Measurements from ENCODE around the gene GNPTG.

Gene GNPTG

GRCh38 chr16:1342526-1343427, 9.0 kb upstream of the GNPTG start:
- 0% methylated on average over 41 of the region's 49 CpGs for WGBS (ENCODE audit: insufficient coverage)
- Histone ChIP-seq H3K27me3 (replicated peaks in 2 of 5; ENCODE audit: control insufficient read depth in 4 of 5, insufficient read depth in 5 of 5, low read length in 4 of 5) (no peaks in the 10 kb centered on the region), H3K9me3 (ENCODE audit: control extremely low read depth in 1 of 5, control insufficient read depth in 4 of 5, insufficient read depth in 2 of 5, low read depth in 1 of 5, low read length in 4 of 5) (no peaks in the 10 kb centered on the region), H3K4me1 (ENCODE audit: control extremely low read depth in 1 of 4, control insufficient read depth in 4 of 4, insufficient read depth in 4 of 4, low read length in 3 of 4) (peaks cover 0 to 24% (median 19%) of the 10 kb centered on the region in 4 experiments), H3K27ac (ENCODE audit: insufficient read depth in 1 of 2, low read depth in 1 of 2, low read length in 2 of 2, poor library complexity in 1 of 2, severe bottlenecking in 2 of 2) (no peak overlapping the region), H3K36me3 (ENCODE audit: control insufficient read depth in 4 of 4, insufficient read depth in 4 of 4, low read length in 3 of 4) (peaks cover 0 to 3% (median 1%) of the 10 kb centered on the region in 4 experiments), H3K4me3 (ENCODE audit: control insufficient read depth in 1 of 7, extremely low read depth in 1 of 7, insufficient read depth in 4 of 7, low read depth in 2 of 7, low read length in 6 of 7) (peak overlapping the region in 5 of 7 experiments; percentile 26 to 63 (median 51))
- ChIA-PET POLR2A (interaction anchor here (0.6 to 1.2 kb wide), 6 partner anchors 10 to 233 kb away, joined by 3 to 5 read pairs (median 3); partner anchors contain the start of gene BAIAP3), CTCF (interaction anchor here (0.6 to 1.7 kb wide), 5 partner anchors 10 to 81 kb away, joined by 3 to 7 read pairs (median 4); no protein-coding TSS in a partner anchor)
- peak; percentile 96 to 99 (median 98) for DNase-seq

DNA sequence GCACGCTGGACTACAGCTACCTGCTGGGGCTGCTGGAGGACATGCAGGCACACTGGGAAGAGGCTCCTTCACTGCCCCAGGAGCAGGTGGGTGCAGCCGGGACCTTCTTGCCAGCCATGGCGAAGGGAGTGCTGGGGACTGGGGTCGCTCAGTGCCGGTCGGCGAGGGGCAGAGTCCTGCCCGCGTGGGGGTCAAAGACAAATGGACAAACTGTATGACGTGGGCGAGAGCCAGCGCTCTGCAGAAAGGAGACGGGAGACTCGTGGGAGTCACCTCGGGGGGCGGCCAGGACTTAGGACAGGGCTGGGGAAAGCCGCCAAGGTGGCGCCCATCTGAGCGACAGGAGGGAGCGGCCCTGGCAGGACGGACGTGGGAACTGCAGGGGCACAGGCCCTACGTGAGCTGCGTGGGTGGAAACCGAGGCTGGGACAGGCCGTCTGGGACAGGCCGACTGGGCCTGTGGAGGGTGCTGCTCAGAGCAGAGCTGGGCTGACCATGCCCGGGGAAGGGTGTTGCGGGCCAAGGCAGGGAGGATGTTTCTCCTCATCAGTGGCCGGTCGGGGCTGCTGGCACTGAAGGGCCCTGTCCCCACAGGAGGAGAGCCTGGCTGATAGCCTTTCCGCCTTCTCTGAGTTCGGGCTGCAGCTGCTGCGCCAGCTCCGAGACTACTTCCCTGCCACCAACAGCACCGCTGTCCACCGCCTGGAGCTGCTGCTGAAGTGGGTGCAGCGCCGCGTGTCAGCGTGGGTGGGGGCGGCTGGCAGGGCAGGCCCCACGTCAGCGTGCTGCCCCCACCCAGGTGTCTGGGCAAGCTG, 8.1 kb upstream of the GNPTG start:
- CTCF ChIA-PET = interaction anchor here (0.9 to 1.7 kb wide), 4 partner anchors 8 to 82 kb away, joined by 3 to 5 read pairs (median 4); no protein-coding TSS in a partner anchor

DNA sequence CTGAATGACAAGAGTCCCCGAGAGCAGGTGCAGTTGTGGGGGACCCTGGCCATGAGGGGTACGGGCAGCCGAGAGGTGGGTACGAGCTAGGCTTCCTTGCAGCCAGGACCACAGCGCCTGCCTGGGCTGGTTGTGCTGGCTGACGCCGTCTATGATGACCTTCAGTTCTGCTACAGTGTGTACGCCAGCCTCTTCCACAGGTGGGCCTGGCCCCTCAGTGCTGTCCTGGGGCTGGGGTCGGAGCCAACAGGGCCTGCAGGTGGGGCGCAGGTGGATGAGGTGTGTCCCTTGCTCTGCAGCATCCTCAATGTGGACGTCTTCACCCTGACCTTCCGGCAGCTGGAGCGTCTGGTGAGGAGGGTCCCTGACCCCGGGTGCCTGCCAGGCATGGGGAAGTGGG, 7.2 kb upstream of the GNPTG start:
- Histone ChIP-seq H3K4me3 (ENCODE audit: control insufficient read depth in 1 of 7, extremely low read depth in 1 of 7, insufficient read depth in 4 of 7, low read depth in 2 of 7, low read length in 6 of 7) (no peak overlapping the region), H3K9me3 (ENCODE audit: control extremely low read depth in 1 of 5, control insufficient read depth in 4 of 5, insufficient read depth in 2 of 5, low read depth in 1 of 5, low read length in 4 of 5) (no peaks in the 10 kb centered on the region), H3K27me3 (replicated peaks in 2 of 5; ENCODE audit: control insufficient read depth in 4 of 5, insufficient read depth in 5 of 5, low read length in 4 of 5) (no peaks in the 10 kb centered on the region), H3K36me3 (ENCODE audit: control insufficient read depth in 4 of 4, insufficient read depth in 4 of 4, low read length in 3 of 4) (peaks cover 2 to 19% (median 13%) of the 10 kb centered on the region in 4 experiments), H3K4me1 (ENCODE audit: control extremely low read depth in 1 of 4, control insufficient read depth in 4 of 4, insufficient read depth in 4 of 4, low read length in 3 of 4) (peaks cover 0 to 21% (median 18%) of the 10 kb centered on the region in 4 experiments), H3K27ac (ENCODE audit: insufficient read depth in 1 of 2, low read depth in 1 of 2, low read length in 2 of 2, poor library complexity in 1 of 2, severe bottlenecking in 2 of 2) (no peak overlapping the region)
- 92% methylated on average over 14 of the region's 14 CpGs for WGBS (ENCODE audit: insufficient coverage)
- CTCF ChIA-PET = interaction anchor here (1.2 to 1.7 kb wide), 2 partner anchors 9 to 19 kb away, joined by 4 to 5 read pairs; no protein-coding TSS in a partner anchor
- POLR2A ChIA-PET = no interaction called here
- DNase-seq = no peak

More for the DNA sequence above, 8.1 kb upstream of the GNPTG start:
- H3K4me1 ChIP-seq (ENCODE audit: control extremely low read depth in 1 of 4, control insufficient read depth in 4 of 4, insufficient read depth in 4 of 4, low read length in 3 of 4) = peaks cover 0 to 21% (median 18%) of the 10 kb centered on the region in 4 experiments
- POLR2A ChIA-PET = interaction anchor here (0.6 kb wide), 1 partner anchor 232 kb away, joined by 3 read pairs; no protein-coding TSS in a partner anchor
- no peaks in the 10 kb centered on the region for H3K9me3 ChIP-seq (ENCODE audit: control extremely low read depth in 1 of 5, control insufficient read depth in 4 of 5, insufficient read depth in 2 of 5, low read depth in 1 of 5, low read length in 4 of 5)
- H3K27ac ChIP-seq (ENCODE audit: insufficient read depth in 1 of 2, low read depth in 1 of 2, low read length in 2 of 2, poor library complexity in 1 of 2, severe bottlenecking in 2 of 2) = no peak overlapping the region
- no peaks in the 10 kb centered on the region for H3K27me3 ChIP-seq (replicated peaks in 2 of 5; ENCODE audit: control insufficient read depth in 4 of 5, insufficient read depth in 5 of 5, low read length in 4 of 5)
- peaks cover under 1 to 11% (median 5%) of the 10 kb centered on the region in 4 experiments for H3K36me3 ChIP-seq (ENCODE audit: control insufficient read depth in 4 of 4, insufficient read depth in 4 of 4, low read length in 3 of 4)
- no peak for DNase-seq
- H3K4me3 ChIP-seq (ENCODE audit: control insufficient read depth in 1 of 7, extremely low read depth in 1 of 7, insufficient read depth in 4 of 7, low read depth in 2 of 7, low read length in 6 of 7) = peak overlapping the region in 3 of 7 experiments; percentile 46 to 63 (median 52)
- WGBS (ENCODE audit: insufficient coverage) = 53% methylated on average over 41 of the region's 44 CpGs

DNA sequence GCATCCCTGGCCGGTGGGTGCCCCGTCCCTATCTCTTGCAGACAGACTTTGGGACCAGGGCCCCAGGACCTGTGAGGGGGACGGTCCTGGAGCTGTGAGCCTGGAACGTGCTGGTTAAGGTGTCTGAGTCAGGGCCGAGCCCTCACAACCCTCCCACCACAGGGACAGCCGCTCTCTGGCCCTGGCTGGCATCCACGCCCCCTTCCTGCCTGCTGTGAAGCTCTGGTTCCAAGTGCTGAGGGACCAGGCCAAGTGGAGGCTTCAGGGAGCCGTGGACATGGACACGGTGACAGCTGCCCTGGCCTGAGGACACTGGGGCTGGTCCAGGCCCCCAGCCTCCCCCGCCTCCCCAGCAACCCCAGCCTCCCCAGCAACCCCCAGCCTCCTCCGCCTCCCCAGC, 6.6 kb upstream of the GNPTG start:
- Histone ChIP-seq H3K9me3 (ENCODE audit: control extremely low read depth in 1 of 5, control insufficient read depth in 4 of 5, insufficient read depth in 2 of 5, low read depth in 1 of 5, low read length in 4 of 5) (no peaks in the 10 kb centered on the region), H3K4me1 (ENCODE audit: control extremely low read depth in 1 of 4, control insufficient read depth in 4 of 4, insufficient read depth in 4 of 4, low read length in 3 of 4) (peaks cover 0 to 21% (median 18%) of the 10 kb centered on the region in 4 experiments), H3K27ac (ENCODE audit: insufficient read depth in 1 of 2, low read depth in 1 of 2, low read length in 2 of 2, poor library complexity in 1 of 2, severe bottlenecking in 2 of 2) (no peak overlapping the region), H3K27me3 (replicated peaks in 2 of 5; ENCODE audit: control insufficient read depth in 4 of 5, insufficient read depth in 5 of 5, low read length in 4 of 5) (no peaks in the 10 kb centered on the region), H3K36me3 (ENCODE audit: control insufficient read depth in 4 of 4, insufficient read depth in 4 of 4, low read length in 3 of 4) (peaks cover 2 to 25% (median 16%) of the 10 kb centered on the region in 4 experiments), H3K4me3 (ENCODE audit: control insufficient read depth in 1 of 7, extremely low read depth in 1 of 7, insufficient read depth in 4 of 7, low read depth in 2 of 7, low read length in 6 of 7) (no peak overlapping the region)
- CTCF ChIA-PET = interaction anchor here (1.2 to 1.9 kb wide), 3 partner anchors 10 to 20 kb away, joined by 4 to 5 read pairs (median 4); no protein-coding TSS in a partner anchor
- 82% methylated on average over 9 of the region's 11 CpGs for WGBS (ENCODE audit: insufficient coverage)
- no peak for DNase-seq
- POLR2A ChIA-PET = no interaction called here

- 84% methylated on average over 21 of the region's 31 CpGs for WGBS (ENCODE audit: insufficient coverage)
- ChIA-PET POLR2A (no interaction called here), CTCF (interaction anchor here (0.9 to 3.7 kb wide), 4 partner anchors 8 to 20 kb away, joined by 3 to 17 read pairs (median 4); no protein-coding TSS in a partner anchor)
Measured at GRCh38 chr16:1345651-1346421, 5.9 kb upstream of the GNPTG start.

More at GRCh38 chr16:1345651-1346421, 5.9 kb upstream of the GNPTG start:
- no peak overlapping the region for H3K27ac ChIP-seq (ENCODE audit: insufficient read depth in 1 of 2, low read depth in 1 of 2, low read length in 2 of 2, poor library complexity in 1 of 2, severe bottlenecking in 2 of 2)
- no peaks in the 10 kb centered on the region for H3K27me3 ChIP-seq (replicated peaks in 2 of 5; ENCODE audit: control insufficient read depth in 4 of 5, insufficient read depth in 5 of 5, low read length in 4 of 5)
- H3K4me3 ChIP-seq (ENCODE audit: control insufficient read depth in 1 of 7, extremely low read depth in 1 of 7, insufficient read depth in 4 of 7, low read depth in 2 of 7, low read length in 6 of 7) = no peak overlapping the region
- H3K4me1 ChIP-seq (ENCODE audit: control extremely low read depth in 1 of 4, control insufficient read depth in 4 of 4, insufficient read depth in 4 of 4, low read length in 3 of 4) = peaks cover under 1 to 26% (median 23%) of the 10 kb centered on the region in 4 experiments
- peaks cover 2 to 30% (median 18%) of the 10 kb centered on the region in 4 experiments for H3K36me3 ChIP-seq (ENCODE audit: control insufficient read depth in 4 of 4, insufficient read depth in 4 of 4, low read length in 3 of 4)
- H3K9me3 ChIP-seq (ENCODE audit: control extremely low read depth in 1 of 5, control insufficient read depth in 4 of 5, insufficient read depth in 2 of 5, low read depth in 1 of 5, low read length in 4 of 5) = no peaks in the 10 kb centered on the region
- no peak for DNase-seq
